NCI-H187 treated with DMSO at 0.1 percent for 48 hours (cell line): ENCODE results near the gene TTLL11.

Experiments used
- DNase-seq: peaks from one replicate; lab custom pipeline; 2025; lab: John Stamatoyannopoulos, UW

The TTLL11 gene, protein sequence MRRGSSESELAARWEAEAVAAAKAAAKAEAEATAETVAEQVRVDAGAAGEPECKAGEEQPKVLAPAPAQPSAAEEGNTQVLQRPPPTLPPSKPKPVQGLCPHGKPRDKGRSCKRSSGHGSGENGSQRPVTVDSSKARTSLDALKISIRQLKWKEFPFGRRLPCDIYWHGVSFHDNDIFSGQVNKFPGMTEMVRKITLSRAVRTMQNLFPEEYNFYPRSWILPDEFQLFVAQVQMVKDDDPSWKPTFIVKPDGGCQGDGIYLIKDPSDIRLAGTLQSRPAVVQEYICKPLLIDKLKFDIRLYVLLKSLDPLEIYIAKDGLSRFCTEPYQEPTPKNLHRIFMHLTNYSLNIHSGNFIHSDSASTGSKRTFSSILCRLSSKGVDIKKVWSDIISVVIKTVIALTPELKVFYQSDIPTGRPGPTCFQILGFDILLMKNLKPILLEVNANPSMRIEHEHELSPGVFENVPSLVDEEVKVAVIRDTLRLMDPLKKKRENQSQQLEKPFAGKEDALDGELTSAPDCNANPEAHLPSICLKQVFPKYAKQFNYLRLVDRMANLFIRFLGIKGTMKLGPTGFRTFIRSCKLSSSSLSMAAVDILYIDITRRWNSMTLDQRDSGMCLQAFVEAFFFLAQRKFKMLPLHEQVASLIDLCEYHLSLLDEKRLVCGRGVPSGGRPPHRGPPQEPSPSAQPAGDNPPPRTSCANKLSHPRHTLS

GRCh38 chr9:122092611-122093506 lies at the start of gene TTLL11:
TTLL11 (minus strand) TSS chr9:122093308; CDS start chr9:122093148, 160 bp downstream.
- peak; percentile 39 for DNase-seq

DNA sequence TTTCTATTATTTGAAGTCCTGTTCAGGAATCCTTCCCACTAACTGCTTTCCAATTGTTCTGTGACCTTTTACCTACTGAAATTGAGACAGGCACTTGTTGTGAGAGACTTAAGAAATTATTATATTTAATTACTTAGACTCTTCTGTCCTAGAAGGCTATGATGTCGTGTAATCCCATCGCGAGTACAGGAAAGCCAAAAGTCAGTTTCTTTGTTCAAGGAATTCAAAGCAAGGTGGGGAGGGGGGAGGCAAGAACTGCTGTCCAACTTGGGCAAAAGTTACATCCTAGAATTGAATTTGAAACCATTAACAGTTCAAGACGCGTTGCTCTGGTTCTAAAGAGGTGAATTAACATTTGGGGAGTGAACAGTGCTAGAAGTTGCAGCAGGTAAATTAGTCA lies 48.6 kb upstream of the TTLL11 start:
- no peak for DNase-seq

GRCh38 chr9:122140368-122141193 lies 47.5 kb upstream of the TTLL11 start:
- DNase-seq = no peak

- no peak for DNase-seq
Observed at GRCh38 chr9:122138560-122139268, 45.6 kb upstream of the TTLL11 start.

DNA sequence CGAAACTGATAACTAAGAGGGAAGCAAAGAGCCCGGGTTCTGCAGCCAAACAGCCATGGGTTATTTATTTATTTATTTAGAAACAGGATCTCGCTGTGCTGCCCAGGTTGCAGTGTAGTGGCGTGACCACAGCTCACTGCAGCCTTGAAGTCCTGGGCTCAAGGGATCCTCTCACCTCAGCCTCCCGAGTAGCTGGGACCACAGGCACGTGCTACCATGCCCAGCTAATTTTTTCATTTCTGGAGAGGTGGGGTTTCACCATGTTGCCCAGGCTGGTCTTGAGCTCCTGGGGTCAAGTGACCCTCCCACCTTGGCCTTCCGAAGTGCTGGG lies 42.4 kb upstream of the TTLL11 start:
- DNase-seq = no peak

GRCh38 chr9:122134822-122135528 lies 41.9 kb upstream of the TTLL11 start:
- DNase-seq = no peak

GRCh38 chr9:122133984-122134535 lies 41.0 kb upstream of the TTLL11 start:
- DNase-seq = no peak

- DNase-seq = no peak
Observed at GRCh38 chr9:122133263-122133983, 40.3 kb upstream of the TTLL11 start.

DNA sequence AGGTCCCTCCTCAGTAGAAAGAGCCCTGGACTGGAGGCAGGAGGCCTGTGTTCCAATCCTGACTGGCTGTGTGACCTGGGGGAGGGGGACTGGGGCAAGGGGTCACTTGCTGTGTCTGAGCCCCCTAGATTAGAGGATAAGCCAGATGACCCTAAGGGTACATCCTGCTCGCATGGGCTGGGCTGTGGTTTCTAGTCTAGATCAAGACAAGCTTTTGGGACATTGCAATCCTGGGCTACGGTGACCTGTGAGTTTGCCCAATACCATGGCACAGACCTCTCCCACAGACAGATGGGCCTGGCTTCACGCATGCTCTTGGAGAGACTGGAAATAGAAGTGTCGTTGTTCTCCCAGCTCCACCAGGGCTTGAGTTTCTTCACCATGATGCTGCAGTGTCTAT lies 39.4 kb upstream of the TTLL11 start:
- no peak for DNase-seq

GRCh38 chr9:122131401-122132001 lies 38.4 kb upstream of the TTLL11 start:
- DNase-seq = no peak

- no peak for DNase-seq
Observed at GRCh38 chr9:122130837-122131236, 37.7 kb upstream of the TTLL11 start.

DNA sequence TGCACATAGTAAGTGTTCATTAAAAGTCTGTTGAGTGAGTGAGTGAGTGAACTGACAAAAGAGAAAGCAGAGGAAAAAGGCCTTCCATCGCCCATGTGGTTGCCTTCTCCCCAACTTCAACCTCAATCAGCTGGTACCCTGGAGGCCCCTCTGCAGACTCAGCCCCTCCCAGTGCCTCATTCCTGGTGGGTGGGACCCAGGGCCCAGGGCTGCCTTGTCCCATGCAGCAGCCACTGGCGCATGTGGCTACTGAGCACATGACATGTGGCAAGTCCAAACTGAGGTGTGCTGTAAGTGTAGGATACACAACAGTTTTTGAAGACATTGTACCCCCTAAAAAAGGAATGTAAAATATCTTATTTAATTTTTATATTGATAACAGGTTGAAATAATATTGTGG lies 36.9 kb upstream of the TTLL11 start:
- no peak for DNase-seq

GRCh38 chr9:122128969-122129343 lies 35.8 kb upstream of the TTLL11 start:
- no peak for DNase-seq

GRCh38 chr9:122128007-122128968 lies 35.2 kb upstream of the TTLL11 start:
- no peak for DNase-seq

- no peak for DNase-seq
Observed at GRCh38 chr9:122127396-122127798, 34.3 kb upstream of the TTLL11 start.

- DNase-seq = no peak
Observed at GRCh38 chr9:122126331-122127261, 33.5 kb upstream of the TTLL11 start.
